GM18868 (cell line): ENCODE results near the gene KDM2A.
"Not testable (repeated sequence)": the region's sequence is repeated elsewhere in the genome, so short reads cannot be mapped to it uniquely, and the experiment has no call there.

Experiments used
- ATAC-seq: cut with Tn5 transposase; IDR thresholded peaks from one replicate; pipeline ENCODE4 v1.9.1; 2021; ENCODE audit warnings: mild to moderate bottlenecking, moderate library complexity; ENCODE audit not compliant: unreplicated experiment

The KDM2A gene

DNA sequence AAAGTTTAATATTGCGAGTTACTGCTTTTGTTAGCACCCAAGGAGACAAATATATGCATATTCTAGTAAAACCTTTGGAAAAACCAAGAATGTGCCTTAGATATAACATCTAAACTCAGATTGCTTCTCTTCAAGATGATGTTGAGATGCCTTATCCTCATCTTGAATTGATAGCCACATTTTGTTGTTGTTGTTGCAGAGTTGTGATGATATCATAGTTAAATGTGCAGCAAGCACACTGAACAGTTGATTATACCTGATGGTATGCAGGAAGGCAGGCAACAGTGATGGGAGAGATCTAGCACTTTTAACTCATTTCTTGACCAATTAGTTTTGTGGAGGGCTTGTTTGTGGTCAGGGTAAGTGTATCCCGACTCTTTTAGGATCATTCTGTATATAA is 48.0 kb downstream of the KDM2A start:
- no peak for ATAC-seq

- no peak for ATAC-seq
Observed at GRCh38 chr11:67167719-67168118, 48.7 kb downstream of the KDM2A start.

DNA sequence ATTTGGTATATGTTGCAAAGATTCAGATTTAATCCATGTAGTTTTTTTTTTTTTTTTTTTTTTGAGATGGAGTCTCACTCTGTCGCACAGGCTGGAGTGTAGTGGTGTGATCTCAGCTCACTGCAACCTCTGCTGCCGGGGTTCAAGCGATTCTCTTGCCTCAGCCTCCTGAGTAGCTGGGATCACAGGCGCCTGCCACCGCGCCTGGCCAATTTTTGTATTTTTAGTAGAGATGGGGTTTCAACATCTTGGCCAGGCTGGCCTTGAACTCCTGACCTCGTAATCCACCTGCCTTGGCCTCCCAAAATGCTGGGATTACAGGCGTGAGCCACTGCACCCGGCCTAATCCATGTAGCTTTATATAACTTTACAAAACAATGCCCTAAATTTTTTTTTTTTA is 49.8 kb downstream of the KDM2A start:
- ATAC-seq, result not testable (repeated sequence)

DNA sequence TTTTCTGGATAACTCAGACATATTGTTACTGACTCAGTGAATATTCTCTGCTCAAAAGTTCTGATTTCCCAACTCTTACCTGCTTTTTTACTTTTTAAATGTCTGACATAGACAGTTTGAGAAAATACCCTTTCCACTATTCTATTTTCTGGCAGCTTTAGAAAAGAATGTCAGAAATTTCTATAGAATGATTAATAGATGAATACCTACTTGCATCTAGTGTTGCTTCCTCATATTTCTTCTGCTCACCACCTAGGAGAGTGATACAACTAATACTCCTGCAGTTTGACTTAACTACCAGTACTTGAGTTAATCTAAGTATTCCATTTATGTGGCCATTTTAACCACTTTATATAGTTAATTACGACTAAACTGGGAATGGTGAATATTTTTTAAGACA is 55.2 kb downstream of the KDM2A start:
- no peak for ATAC-seq

DNA sequence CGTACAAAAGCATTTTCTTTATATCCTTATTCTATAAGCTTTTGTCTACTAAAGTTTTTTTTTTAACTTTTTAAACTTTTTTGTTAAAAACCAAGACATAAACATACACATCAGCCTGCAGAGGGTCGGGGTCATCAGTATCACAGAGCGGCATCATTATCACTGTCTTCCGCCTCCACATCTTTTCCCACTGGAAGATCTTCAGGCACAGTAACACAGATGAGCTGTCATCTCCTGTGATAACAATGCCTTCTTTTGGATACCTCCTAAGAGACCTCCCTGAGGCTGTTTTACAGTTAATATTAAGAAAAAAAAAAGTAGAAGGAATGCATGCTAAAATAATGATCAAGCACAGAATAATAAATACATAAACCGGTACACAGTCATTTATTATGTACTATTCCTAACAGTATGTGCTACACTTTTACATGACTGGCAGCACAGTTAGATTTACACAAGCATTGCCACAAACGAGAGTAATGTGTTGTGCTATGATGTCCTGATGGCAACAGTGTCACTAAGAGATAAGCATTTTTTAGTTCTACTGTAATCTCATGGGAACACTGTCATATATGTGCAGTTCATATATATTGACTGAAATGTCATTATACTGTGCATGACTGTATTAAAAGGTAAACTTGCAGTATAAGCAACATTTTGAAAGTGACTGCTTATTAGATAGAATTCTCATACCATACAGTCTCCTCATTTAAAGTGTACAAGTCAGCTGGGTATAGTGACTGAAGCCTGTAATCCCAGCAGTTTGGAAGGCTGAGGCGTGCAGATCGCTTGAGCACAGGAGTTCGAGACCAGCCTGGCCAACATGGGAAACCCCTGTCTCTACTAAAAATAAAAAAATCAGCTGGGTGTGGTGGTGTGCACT is 58.6 kb downstream of the KDM2A start:
- ATAC-seq, result no peak

DNA sequence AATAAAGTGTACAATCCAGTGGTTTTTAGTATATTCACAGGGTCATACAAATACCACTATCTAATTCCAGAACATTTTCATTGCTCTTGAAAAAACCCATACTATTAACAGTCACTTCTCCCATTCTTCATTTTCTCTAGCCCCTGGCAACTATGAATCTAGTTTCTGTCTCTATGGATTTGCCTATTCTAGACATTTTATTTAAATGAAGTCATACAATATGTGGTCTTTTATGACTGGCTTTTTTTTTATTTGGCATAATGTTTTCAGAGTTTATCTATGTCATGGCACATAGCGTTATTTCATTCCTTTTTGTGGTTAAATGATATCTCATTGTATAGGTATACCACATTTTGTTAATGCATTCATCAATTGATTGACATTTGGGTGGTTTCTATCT is 59.4 kb downstream of the KDM2A start:
- ATAC-seq, result no peak

DNA sequence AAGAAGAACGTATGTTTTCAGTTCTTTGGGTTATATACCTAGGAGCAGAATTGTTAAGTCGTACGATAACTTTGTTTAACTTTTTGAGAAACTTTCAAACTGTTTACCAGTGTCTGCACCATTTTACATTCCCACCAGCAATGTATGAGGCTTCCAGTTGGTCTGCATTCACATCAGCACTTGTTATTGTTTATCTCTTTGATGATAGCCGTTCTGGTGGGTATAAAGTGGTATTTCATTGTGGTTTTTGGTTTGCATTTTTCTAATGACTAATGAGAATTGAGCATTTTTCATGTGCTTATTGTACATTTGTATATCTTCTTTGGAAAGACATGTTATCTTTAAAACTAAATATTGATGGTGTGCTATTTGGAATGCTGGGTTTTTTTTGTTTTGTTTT is 59.8 kb downstream of the KDM2A start:
- ATAC-seq, result no peak

- ATAC-seq, result no peak
Observed at GRCh38 chr11:67179892-67180490, 60.9 kb downstream of the KDM2A start.

DNA sequence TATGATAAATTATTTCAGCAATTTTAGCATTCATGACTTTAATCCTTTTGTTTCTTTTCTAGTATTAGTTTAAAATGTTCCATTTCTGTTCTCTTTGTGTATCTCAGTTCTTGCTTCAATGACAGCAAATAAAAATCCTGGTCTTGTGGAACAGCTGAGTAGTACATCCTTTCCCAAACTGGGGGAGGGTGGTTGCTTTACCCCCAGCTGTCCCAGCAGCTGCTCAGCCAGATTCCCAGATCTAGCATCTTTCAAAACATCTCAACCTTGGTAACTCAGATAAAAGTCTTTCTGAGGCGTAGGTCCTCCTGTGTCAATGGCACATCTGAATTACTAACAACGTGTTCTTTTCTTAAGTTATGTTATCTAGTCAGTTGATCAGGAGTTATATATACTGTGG is 75.0 kb downstream of the KDM2A start:
- ATAC-seq, result no peak

DNA sequence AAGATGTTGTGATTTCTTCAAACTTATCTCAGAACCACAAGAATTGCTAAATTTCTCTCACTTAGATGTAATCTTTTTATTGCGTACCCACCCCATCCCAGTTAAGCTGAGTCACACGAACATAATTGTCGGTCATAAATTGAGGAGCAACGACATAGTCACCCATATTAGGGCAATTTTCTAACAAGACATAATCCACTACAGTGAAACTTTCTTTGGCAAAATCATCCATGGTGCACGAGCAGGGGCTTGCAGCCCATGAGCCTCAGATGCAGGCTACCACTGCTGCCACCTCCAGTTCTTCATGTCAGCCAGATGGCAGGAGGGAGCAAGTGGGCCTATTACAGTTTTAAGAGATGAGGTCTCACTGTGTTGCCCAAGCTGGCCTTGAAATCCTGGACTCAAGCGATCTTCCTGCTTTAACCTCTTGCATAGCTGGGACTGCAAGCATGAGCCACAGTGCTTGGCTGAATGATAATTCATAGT is 77.0 kb downstream of the KDM2A start:
- ATAC-seq, result no peak

DNA sequence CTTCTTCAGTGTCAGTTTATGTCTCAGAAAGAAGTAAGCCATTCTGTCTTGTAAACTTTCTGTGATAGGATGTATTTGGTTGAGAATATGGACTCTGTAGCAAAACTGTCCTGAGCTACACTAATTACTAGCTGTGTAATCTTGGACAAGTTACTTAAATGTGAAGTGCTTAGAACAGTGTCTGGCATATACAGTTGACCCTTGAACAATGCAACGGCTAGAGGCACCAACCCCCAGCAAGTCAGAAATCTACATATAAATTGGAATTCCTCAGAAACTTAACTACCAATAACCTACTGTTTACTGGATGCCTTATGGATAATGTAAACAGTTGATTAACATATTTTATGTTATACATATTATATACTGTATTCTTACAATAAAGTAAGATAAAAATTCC is 78.5 kb downstream of the KDM2A start:
- ATAC-seq, result no peak

DNA sequence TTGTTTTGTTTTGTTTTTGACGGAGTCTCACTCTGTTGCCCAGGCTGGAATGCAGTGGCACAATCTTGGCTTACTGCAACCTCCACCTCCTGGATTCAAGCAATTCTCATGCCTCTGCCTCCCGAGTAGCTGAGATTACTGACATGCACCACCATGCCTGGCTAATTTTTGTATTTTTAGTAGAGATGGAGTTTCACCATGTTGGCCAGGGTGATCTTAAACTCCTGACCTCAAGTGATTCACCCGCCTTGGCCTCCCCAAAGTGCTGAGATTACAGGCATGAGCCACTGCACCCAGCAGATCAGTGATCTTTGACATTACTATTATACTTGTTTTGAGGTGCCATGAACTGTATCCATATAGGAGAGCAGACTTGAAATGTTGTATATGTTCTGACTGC is 79.7 kb downstream of the KDM2A start:
- ATAC-seq, result not testable (repeated sequence)

DNA sequence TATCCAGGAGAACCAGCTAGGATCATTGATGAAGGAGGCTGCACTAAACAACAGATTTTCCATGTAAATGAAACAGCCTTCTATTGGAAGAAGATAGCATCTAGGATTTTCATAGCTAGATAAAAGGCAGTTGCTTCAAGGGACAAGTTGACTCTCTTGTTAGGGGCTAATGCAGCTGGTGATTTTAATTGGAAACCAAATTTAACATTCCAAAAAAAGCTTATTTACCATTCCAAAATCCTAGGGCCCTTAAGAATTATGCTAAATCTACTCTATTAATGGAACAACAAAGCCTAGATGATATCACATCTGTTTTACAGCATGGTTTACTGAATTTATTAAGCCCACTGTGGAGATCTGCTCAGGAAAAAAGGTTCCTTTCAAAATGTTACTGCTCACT is 80.7 kb downstream of the KDM2A start:
- no peak for ATAC-seq

GRCh38 chr11:67202028-67202427 is 83.0 kb downstream of the KDM2A start:
- no peak for ATAC-seq

- no peak for ATAC-seq
Observed at GRCh38 chr11:67204822-67205221, 85.8 kb downstream of the KDM2A start.

GRCh38 chr11:67209222-67209621 is 90.2 kb downstream of the KDM2A start:
- ATAC-seq, result not testable (repeated sequence)

- no peak for ATAC-seq
Observed at GRCh38 chr11:67211656-67212436, 92.8 kb downstream of the KDM2A start.

GRCh38 chr11:67213178-67213621 is 94.1 kb downstream of the KDM2A start:
- no peak for ATAC-seq

DNA sequence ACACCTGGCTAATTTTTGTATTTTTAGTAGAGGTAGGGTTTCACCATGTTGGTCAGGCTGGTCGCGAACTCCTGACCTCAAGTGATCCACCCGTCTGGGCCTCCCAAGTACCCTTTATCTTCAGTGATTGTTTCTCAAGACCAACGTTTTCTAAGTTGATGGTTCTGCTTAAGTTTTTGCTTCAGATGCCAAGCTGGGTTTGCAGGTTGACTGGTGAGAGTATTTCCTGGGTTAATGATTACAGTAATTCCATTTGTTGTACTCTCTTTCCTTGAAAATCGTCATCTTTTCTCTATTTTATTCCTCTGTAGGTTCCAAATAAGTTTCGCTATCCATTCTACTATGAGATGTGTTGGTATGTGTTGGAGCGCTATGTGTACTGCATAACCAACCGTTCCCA is 108.7 kb downstream of the KDM2A start:
- ATAC-seq, result no peak

- ATAC-seq, result no peak
Observed at GRCh38 chr11:67230406-67230805, 111.3 kb downstream of the KDM2A start.

- ATAC-seq, result no peak
Observed at GRCh38 chr11:67230886-67231285, 111.8 kb downstream of the KDM2A start.
